ENCODE results near the gene S100A2.

Gene S100A2

GRCh38 chr1:153548722-153549688 is 16.6 kb downstream of the S100A2 start, which contains the start of gene S100A3:
TSS of gene S100A3 (minus strand) at chr1:153549258. CDS start at chr1:153548485, 773 bp downstream.
- no peak within 1 kb of the TSS for H3K27ac ChIP-seq
- TF ChIP-seq ZFX (IDR thresholded peaks at IDR 0.05; ENCODE audit: borderline replicate concordance) (no peak), CTCF (IDR thresholded peaks at IDR 0.05) (no peak)

- TF ChIP-seq ZFX (IDR thresholded peaks at IDR 0.05; ENCODE audit: borderline replicate concordance) (no peak), CTCF (IDR thresholded peaks at IDR 0.05) (no peak)
- no peak overlapping the region for H3K27ac ChIP-seq
Measured at GRCh38 chr1:153547560-153548551, 17.8 kb downstream of the S100A2 start.

- TF ChIP-seq ZFX (IDR thresholded peaks at IDR 0.05; ENCODE audit: borderline replicate concordance) (no peak), CTCF (IDR thresholded peaks at IDR 0.05) (no peak)
- H3K27ac ChIP-seq: no peak overlapping the region
Measured at GRCh38 chr1:153546796-153547559, 18.7 kb downstream of the S100A2 start.

GRCh38 chr1:153546371-153546770 is 19.3 kb downstream of the S100A2 start:
- TF ChIP-seq ZFX (IDR thresholded peaks at IDR 0.05; ENCODE audit: borderline replicate concordance): no peak
- TF ChIP-seq CTCF (IDR thresholded peaks at IDR 0.05): no peak
- H3K27ac ChIP-seq: no peak overlapping the region

GRCh38 chr1:153545067-153546055 is 20.3 kb downstream of the S100A2 start, which contains the start of gene S100A4:
TSS of gene S100A4 (minus strand) at chr1:153545806. CDS start at chr1:153544794, 1,012 bp downstream.
- TF ChIP-seq CTCF (IDR thresholded peaks at IDR 0.05): no peak
- TF ChIP-seq ZFX (IDR thresholded peaks at IDR 0.05; ENCODE audit: borderline replicate concordance): no peak
- H3K27ac ChIP-seq: peak within 1 kb of the TSS; percentile 41
